Trophoblast cell (in vitro differentiated cells and primary cell): ENCODE results near the gene LRRC45.

Source experiments
- DNase-seq, 2 donors: peaks; one replicate each; pipeline ENCODE4 v3.0.0-alpha.2; 2016
- H2AFZ ChIP-seq: 2 replicates; pipeline ENCODE4 v1.6.1; 2013; ENCODE audit warnings: low read length, moderate library complexity, mild to moderate bottlenecking; ENCODE audit not compliant: insufficient read depth, poor library complexity
- H2AK5ac ChIP-seq: 2 replicates; pipeline ENCODE4 v1.6.1; 2013; ENCODE audit warnings: mild to moderate bottlenecking, low read length
- H2BK120ac ChIP-seq: 2 replicates; pipeline ENCODE4 v1.6.1; 2013; ENCODE audit warnings: low read length, mild to moderate bottlenecking, moderate library complexity; ENCODE audit not compliant: insufficient read depth, poor library complexity
- H2BK12ac ChIP-seq: 2 replicates; pipeline ENCODE4 v1.6.1; 2013; ENCODE audit warnings: mild to moderate bottlenecking, low read length, moderate library complexity
- H2BK5ac ChIP-seq: 2 replicates; pipeline ENCODE4 v1.6.1; 2013; ENCODE audit warnings: low read length, low read depth, moderate library complexity, mild to moderate bottlenecking; ENCODE audit not compliant: poor library complexity
- H3K14ac ChIP-seq: 2 replicates; pipeline ENCODE4 v1.6.1; 2013; ENCODE audit warnings: mild to moderate bottlenecking, low read length
- H3K18ac ChIP-seq: 2 replicates; pipeline ENCODE4 v1.6.1; 2013; ENCODE audit warnings: mild to moderate bottlenecking, low read length
- H3K23ac ChIP-seq: 2 replicates; pipeline ENCODE4 v1.6.1; 2013; ENCODE audit warnings: low read length
- H3K27ac ChIP-seq: 2 replicates; pipeline ENCODE4 v1.5.1; 2013; ENCODE audit warnings: low read depth, mild to moderate bottlenecking, inconsistent platforms, low read length, moderate library complexity
- H3K27me3 ChIP-seq: 2 replicates; pipeline ENCODE4 v1.6.1; 2013; ENCODE audit warnings: inconsistent platforms, mild to moderate bottlenecking, low read length, moderate library complexity; ENCODE audit not compliant: insufficient read depth
- H3K36me3 ChIP-seq, 2 experiments: 1 replicate in 1 of 2; 2 replicates in 1 of 2; pipeline ENCODE4 v1.6.1; 2013; ENCODE audit warnings: low read length in 2 of 2, mild to moderate bottlenecking in 2 of 2, moderate library complexity in 1 of 2; ENCODE audit not compliant: insufficient read depth in 2 of 2, control insufficient read depth in 1 of 2
- H3K4ac ChIP-seq: 2 replicates; pipeline ENCODE4 v1.6.1; 2013; ENCODE audit warnings: low read depth, mild to moderate bottlenecking, low read length, moderate library complexity
- H3K4me1 ChIP-seq, 2 experiments: 1 replicate in 1 of 2; 2 replicates in 1 of 2; pipeline ENCODE4 v1.6.1; 2013; ENCODE audit warnings: low read length in 2 of 2, mild to moderate bottlenecking in 2 of 2, moderate library complexity in 1 of 2; ENCODE audit not compliant: insufficient read depth in 2 of 2, control insufficient read depth in 1 of 2
- H3K4me2 ChIP-seq: 2 replicates; pipeline ENCODE4 v1.6.1; 2013; ENCODE audit warnings: inconsistent platforms, mild to moderate bottlenecking, low read length, moderate library complexity
- H3K4me3 ChIP-seq: 2 replicates; pipeline ENCODE4 v1.5.1; 2013; ENCODE audit warnings: mild to moderate bottlenecking, low read depth, low read length, inconsistent platforms
- H3K79me1 ChIP-seq: one replicate; pipeline ENCODE4 v1.6.1; 2013; ENCODE audit warnings: low read length
- H3K79me2 ChIP-seq: 2 replicates; pipeline ENCODE4 v1.6.1; 2013; ENCODE audit warnings: low read length, mild to moderate bottlenecking; ENCODE audit not compliant: control insufficient read depth, insufficient read depth, poor library complexity
- H3K9ac ChIP-seq: 2 replicates; pipeline ENCODE4 v1.6.1; 2013; ENCODE audit warnings: mild to moderate bottlenecking, low read length
- H3K9me3 ChIP-seq: 2 replicates; pipeline ENCODE4 v1.6.1; 2013; ENCODE audit warnings: low read depth, mild to moderate bottlenecking, control low read depth, inconsistent platforms, low read length; ENCODE audit not compliant: insufficient read depth
- H4K12ac ChIP-seq: 2 replicates; pipeline ENCODE4 v1.6.1; 2013; ENCODE audit warnings: low read depth, mild to moderate bottlenecking, low read length, moderate library complexity
- H4K8ac ChIP-seq: 2 replicates; pipeline ENCODE4 v1.6.1; 2013; ENCODE audit warnings: low read depth, mild to moderate bottlenecking, low read length, moderate library complexity
- H4K91ac ChIP-seq: one replicate; pipeline ENCODE4 v1.6.1; 2013; ENCODE audit warnings: low read depth, mild to moderate bottlenecking, low read length, moderate library complexity
- whole genome bisulfite sequencing: extraction: QIAGEN DNeasy Blood & Tissue Kit; methylation state at CpG from one replicate; pipeline ENCODE4 v1.1.7; 2013; ENCODE audit warnings: missing lambda C conversion rate; ENCODE audit not compliant: insufficient read length, insufficient coverage; ENCODE audit errors: extremely low coverage; 5-methylcytosine and 5-hydroxymethylcytosine counted together

Gene LRRC45

DNA sequence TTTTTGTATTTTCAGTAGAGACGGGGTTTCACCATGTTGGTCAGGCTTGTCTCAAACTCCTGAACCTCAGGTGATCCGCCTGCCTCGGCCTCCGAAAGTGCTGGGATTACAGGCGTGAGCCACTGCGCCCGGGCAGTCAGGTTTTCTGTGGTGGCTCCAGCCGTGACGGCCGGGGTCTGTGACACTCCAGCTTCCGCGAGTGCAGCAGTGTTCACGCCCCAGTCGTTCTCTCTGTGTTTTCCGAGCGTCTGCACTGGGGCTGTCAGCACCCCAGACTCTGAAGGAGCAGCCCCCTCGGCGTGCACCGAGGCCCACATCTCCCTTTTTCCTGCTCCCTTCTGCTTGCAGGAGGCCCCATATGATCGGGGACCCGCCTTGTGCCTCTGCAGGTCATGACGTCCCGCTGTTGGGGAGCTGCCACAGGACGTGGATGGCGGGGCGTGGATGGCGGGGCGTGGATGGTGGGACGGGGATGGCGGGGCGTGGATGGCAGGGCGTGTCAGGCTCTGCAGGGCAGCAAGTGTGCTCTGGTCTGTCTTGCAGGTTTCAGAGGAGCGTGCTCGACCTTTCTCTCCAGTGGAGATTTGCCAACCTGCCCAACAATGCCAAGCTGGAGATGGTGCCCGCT is 40.0 kb upstream of the LRRC45 start:
- Histone ChIP-seq H3K9ac (no peak overlapping the region), H3K23ac (no peak overlapping the region), H2BK120ac (peak overlapping the region; percentile 60), H3K4me1 (peaks cover 30 to 33% of the 10 kb centered on the region in 2 experiments), H2AK5ac (peak overlapping the region; percentile 22), H3K4me2 (no peak overlapping the region), H3K27ac (peak overlapping the region; percentile 50), H4K12ac (no peak overlapping the region), H3K9me3 (peaks cover 8% of the 10 kb centered on the region), H2BK12ac (peak overlapping the region; percentile 5), H3K79me1 (peaks cover 13% of the 10 kb centered on the region), H2BK5ac (peak overlapping the region; percentile 22), H4K91ac (peak overlapping the region; percentile 86), H3K4ac (peak overlapping the region; percentile 65), H3K36me3 (peaks cover 25 to 30% of the 10 kb centered on the region in 2 experiments), H3K4me3 (no peak overlapping the region), H3K27me3 (no peaks in the 10 kb centered on the region), H3K79me2 (peaks cover 3% of the 10 kb centered on the region), H3K14ac (peak overlapping the region; percentile 62), H4K8ac (peak overlapping the region; percentile 1), H3K18ac (peak overlapping the region; percentile 7), H2AFZ (no peak overlapping the region)
- WGBS: no CpG with 5 or more reads among the region's 35 CpGs
- no peak for DNase-seq

DNA sequence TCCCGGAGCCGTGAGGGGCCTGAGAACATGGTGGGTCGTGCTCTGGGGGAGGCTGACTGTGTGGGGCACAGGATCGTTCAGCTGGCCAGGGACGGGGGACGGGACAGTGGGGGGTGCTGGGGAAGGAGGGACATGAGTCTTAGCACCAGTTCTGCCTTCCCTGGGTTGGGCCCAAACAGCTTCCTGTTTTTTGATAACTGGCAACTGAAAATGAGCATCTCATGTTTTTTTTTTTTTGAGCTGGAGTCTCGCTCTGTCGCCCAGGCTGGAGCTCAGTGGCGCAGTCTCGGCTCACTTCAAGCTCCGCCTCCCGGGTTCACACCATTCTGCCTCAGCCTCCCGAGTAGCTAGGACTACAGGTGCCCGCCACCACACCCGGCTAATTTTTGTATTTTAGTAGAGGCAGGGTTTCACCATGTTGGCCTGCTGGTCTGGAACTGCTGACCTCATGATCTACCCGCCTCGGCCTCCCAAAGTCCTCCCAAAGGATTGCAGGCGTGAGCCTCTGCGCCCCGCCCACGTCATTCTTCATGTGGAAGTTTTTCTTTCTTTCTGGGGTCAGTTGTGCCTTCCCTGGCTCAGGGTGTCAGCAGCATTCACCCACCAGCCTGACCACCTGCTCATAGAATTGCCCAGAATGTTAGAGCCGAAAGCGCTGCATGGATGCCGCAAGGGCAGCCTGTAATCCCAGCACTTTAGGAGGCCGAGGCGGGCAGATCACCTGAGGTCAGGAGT is 39.3 kb upstream of the LRRC45 start:
- peaks cover 8% of the 10 kb centered on the region for H3K9me3 ChIP-seq
- no CpG with 5 or more reads among the region's 26 CpGs for WGBS
- H3K79me1 ChIP-seq: peaks cover 11% of the 10 kb centered on the region

DNA sequence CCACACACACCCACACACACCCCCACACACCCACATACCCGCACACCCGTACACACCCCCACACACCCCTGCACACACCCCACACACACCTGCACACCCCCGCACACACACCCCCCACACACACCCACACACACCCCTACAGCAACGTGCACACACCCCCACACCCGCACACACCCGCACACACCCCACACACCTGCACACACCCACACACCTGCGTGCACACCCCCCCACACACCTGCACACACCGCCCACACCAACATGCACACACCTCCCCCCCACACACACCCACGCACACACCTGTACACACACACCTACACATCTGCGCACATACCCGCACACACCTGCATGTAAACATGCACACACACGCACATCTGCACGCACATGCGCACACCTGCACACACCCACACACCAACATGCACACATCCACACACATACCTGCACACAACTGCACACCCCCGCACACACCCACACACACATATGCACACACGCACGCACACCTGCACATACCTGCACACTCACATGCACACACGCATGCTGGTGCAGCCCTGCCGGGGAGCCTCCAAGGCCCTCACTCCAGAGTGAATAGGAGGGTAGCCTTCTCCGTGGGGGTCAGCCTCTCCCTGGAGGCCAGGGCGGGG is 38.2 kb upstream of the LRRC45 start:
- no peak overlapping the region for H3K18ac ChIP-seq
- H2BK120ac ChIP-seq: no peak overlapping the region
- no peak overlapping the region for H2BK5ac ChIP-seq
- H4K12ac ChIP-seq: no peak overlapping the region
- peaks cover 3% of the 10 kb centered on the region for H3K79me2 ChIP-seq
- WGBS: no CpG with 5 or more reads among the region's 21 CpGs
- peak overlapping the region; percentile 52 for H3K4me3 ChIP-seq
- H2AK5ac ChIP-seq: no peak overlapping the region
- H3K14ac ChIP-seq: no peak overlapping the region
- no peak overlapping the region for H3K27ac ChIP-seq
- no peak for DNase-seq
- H3K9ac ChIP-seq: no peak overlapping the region
- no peak overlapping the region for H4K91ac ChIP-seq
- H3K79me1 ChIP-seq: peaks cover 8% of the 10 kb centered on the region
- H3K4ac ChIP-seq: no peak overlapping the region
- H2AFZ ChIP-seq: no peak overlapping the region
- H3K4me1 ChIP-seq: peaks cover 19 to 25% of the 10 kb centered on the region in 2 experiments
- peaks cover 8% of the 10 kb centered on the region for H3K9me3 ChIP-seq
- H2BK12ac ChIP-seq: no peak overlapping the region
- no peaks in the 10 kb centered on the region for H3K27me3 ChIP-seq
- no peak overlapping the region for H3K23ac ChIP-seq
- no peak overlapping the region for H3K4me2 ChIP-seq
- H4K8ac ChIP-seq: no peak overlapping the region
- peaks cover 25 to 30% of the 10 kb centered on the region in 2 experiments for H3K36me3 ChIP-seq

More for the DNA sequence above, 39.3 kb upstream of the LRRC45 start:
- Histone ChIP-seq H3K14ac (no peak overlapping the region), H3K79me2 (peaks cover 3% of the 10 kb centered on the region), H3K27me3 (no peaks in the 10 kb centered on the region), H2BK120ac (no peak overlapping the region), H3K4me1 (peaks cover 25 to 29% of the 10 kb centered on the region in 2 experiments), H3K4me2 (no peak overlapping the region), H3K36me3 (peaks cover 25 to 30% of the 10 kb centered on the region in 2 experiments), H2BK5ac (no peak overlapping the region), H2AFZ (no peak overlapping the region), H3K4me3 (no peak overlapping the region), H4K8ac (no peak overlapping the region), H2AK5ac (no peak overlapping the region), H3K23ac (no peak overlapping the region), H3K4ac (no peak overlapping the region), H4K91ac (peak overlapping the region; percentile 86), H3K27ac (no peak overlapping the region), H4K12ac (no peak overlapping the region), H3K9ac (no peak overlapping the region), H3K18ac (peak overlapping the region; percentile 7), H2BK12ac (peak overlapping the region; percentile 5)
- DNase-seq: peak; percentile 77 to 82

DNA sequence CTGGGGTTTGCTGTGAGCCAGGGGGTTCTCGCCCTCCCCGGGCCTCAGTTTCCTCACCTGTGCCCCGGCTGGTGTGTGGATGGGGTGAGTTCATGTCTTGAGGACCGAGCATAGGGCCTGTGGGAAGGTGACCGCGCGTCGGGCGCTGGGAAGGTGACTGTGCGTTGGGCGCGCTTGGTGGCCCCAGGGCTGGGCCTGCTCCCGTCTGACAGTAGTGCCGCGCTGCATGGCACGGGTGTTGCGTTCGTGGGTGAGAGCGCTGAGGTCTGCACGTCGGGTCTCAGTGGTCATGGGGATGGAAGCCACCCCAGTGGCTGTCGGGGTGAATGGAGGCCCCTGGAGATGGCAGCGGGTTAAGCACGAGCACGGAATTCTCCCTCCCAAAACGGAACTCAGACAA is 36.5 kb upstream of the LRRC45 start:
- H4K8ac ChIP-seq: no peak overlapping the region
- peaks cover 27 to 35% of the 10 kb centered on the region in 2 experiments for H3K36me3 ChIP-seq
- H3K4ac ChIP-seq: no peak overlapping the region
- no CpG with 5 or more reads among the region's 26 CpGs for WGBS
- H3K79me2 ChIP-seq: peaks cover 3% of the 10 kb centered on the region
- H3K4me1 ChIP-seq: peaks cover 16 to 18% of the 10 kb centered on the region in 2 experiments
- no peak overlapping the region for H3K14ac ChIP-seq
- no peak for DNase-seq
- H4K12ac ChIP-seq: no peak overlapping the region
- H2AFZ ChIP-seq: no peak overlapping the region
- no peak overlapping the region for H2BK5ac ChIP-seq
- H3K27ac ChIP-seq: no peak overlapping the region
- H3K9me3 ChIP-seq: peaks cover 16% of the 10 kb centered on the region
- no peak overlapping the region for H3K4me2 ChIP-seq
- H3K9ac ChIP-seq: no peak overlapping the region
- H3K27me3 ChIP-seq: no peaks in the 10 kb centered on the region
- no peak overlapping the region for H3K4me3 ChIP-seq
- no peak overlapping the region for H4K91ac ChIP-seq
- H2BK12ac ChIP-seq: peak overlapping the region; percentile 23
- no peak overlapping the region for H3K23ac ChIP-seq
- no peak overlapping the region for H3K18ac ChIP-seq
- peak overlapping the region; percentile 39 for H2AK5ac ChIP-seq
- no peak overlapping the region for H2BK120ac ChIP-seq
- H3K79me1 ChIP-seq: peaks cover 6% of the 10 kb centered on the region
